Measurements from ENCODE around the gene DPAGT1. TPM values are rescaled to one million over a fixed set of nuclear protein-coding genes. Genes with fewer than 3 reads are reported as not detected.

Gene DPAGT1
- polyA plus RNA-seq, 3 donors = 37.0 to 54.2 (median 39.7) TPM

- peaks cover 0 to 3% (median 1%) of the 10 kb centered on the region in 3 donors for H3K27me3 Mint-ChIP-seq (ENCODE audit: low read depth in 3 of 3)
- peaks cover 10 to 15% of the 10 kb centered on the region in 2 donors for H3K36me3 Mint-ChIP-seq
- H2AFZ ChIP-seq (ENCODE audit: insufficient read depth, low read depth, low read length, poor library complexity, severe bottlenecking) = no peak overlapping the region
- H3K9me3 ChIP-seq (replicated peaks in 1 of 2; ENCODE audit: control insufficient read depth in 1 of 2, insufficient read depth in 1 of 2, low read length in 2 of 2) = no peaks in the 10 kb centered on the region
- H3K4me1 Mint-ChIP-seq = peaks cover 61% of the 10 kb centered on the region
- no peak overlapping the region for H3K4me3 ChIP-seq (replicated peaks in 1 of 3; ENCODE audit: low read depth in 2 of 3, low read length in 3 of 3)
- peaks cover 50% of the 10 kb centered on the region for H3K79me2 ChIP-seq (ENCODE audit: insufficient read depth, low read length)
- no peaks in the 10 kb centered on the region for H3K27me3 ChIP-seq (ENCODE audit: control insufficient read depth in 2 of 2, insufficient read depth in 2 of 2, low read length in 2 of 2)
- TF ChIP-seq CTCF (IDR thresholded peaks at IDR 0.05) = no peak
- H3K27ac ChIP-seq (ENCODE audit: low read depth in 1 of 2, low read length in 2 of 2) = no peak overlapping the region
- H3K36me3 ChIP-seq (replicated peaks in 1 of 2; ENCODE audit: control insufficient read depth in 1 of 2, insufficient read depth in 2 of 2, low read length in 2 of 2) = peaks cover 0 to 6% of the 10 kb centered on the region in 2 donors
- H3K4me1 ChIP-seq (ENCODE audit: control insufficient read depth in 1 of 2, insufficient read depth in 2 of 2, low read length in 2 of 2) = peaks cover 47 to 62% of the 10 kb centered on the region in 2 donors
- intact Hi-C loops (cut with micrococcal nuclease) = loop anchor here in 1 of 2 donors (5.0 kb wide), 1 partner anchor 34 kb away; the partner anchor contains the start of gene HINFP
- DNase-seq = no peak
- H3K4me2 ChIP-seq (replicated peaks; ENCODE audit: extremely low read depth, low read length, poor library complexity, severe bottlenecking) = no peak overlapping the region
- H3K4me3 Mint-ChIP-seq = no peak overlapping the region
- no peaks in the 10 kb centered on the region for H4K20me1 ChIP-seq (ENCODE audit: insufficient read depth, low read length)
- no peak overlapping the region for H3K27ac Mint-ChIP-seq
- 91% methylated on average over 9 of the region's 9 CpGs for WGBS (ENCODE audit: insufficient coverage)
- H3K9ac ChIP-seq (ENCODE audit: insufficient read depth, low read length, poor library complexity, severe bottlenecking) = no peak overlapping the region
- no peaks in the 10 kb centered on the region for H3K9me3 Mint-ChIP-seq
These were observed 13.2 kb downstream of the DPAGT1 start for GRCh38 chr11:119088406-119088805.

GRCh38 chr11:119087747-119088241, 13.9 kb downstream of the DPAGT1 start:
- Histone ChIP-seq H3K36me3 (replicated peaks in 1 of 2; ENCODE audit: control insufficient read depth in 1 of 2, insufficient read depth in 2 of 2, low read length in 2 of 2) (peaks cover 0 to 6% of the 10 kb centered on the region in 2 donors), H3K4me1 (ENCODE audit: control insufficient read depth in 1 of 2, insufficient read depth in 2 of 2, low read length in 2 of 2) (peaks cover 41 to 56% of the 10 kb centered on the region in 2 donors), H3K79me2 (ENCODE audit: insufficient read depth, low read length) (peaks cover 43% of the 10 kb centered on the region), H3K9me3 (replicated peaks in 1 of 2; ENCODE audit: control insufficient read depth in 1 of 2, insufficient read depth in 1 of 2, low read length in 2 of 2) (no peaks in the 10 kb centered on the region), H3K27ac (ENCODE audit: low read depth in 1 of 2, low read length in 2 of 2) (no peak overlapping the region), H2AFZ (ENCODE audit: insufficient read depth, low read depth, low read length, poor library complexity, severe bottlenecking) (no peak overlapping the region), H3K4me3 (replicated peaks in 1 of 3; ENCODE audit: low read depth in 2 of 3, low read length in 3 of 3) (no peak overlapping the region), H3K27me3 (ENCODE audit: control insufficient read depth in 2 of 2, insufficient read depth in 2 of 2, low read length in 2 of 2) (no peaks in the 10 kb centered on the region), H3K9ac (ENCODE audit: insufficient read depth, low read length, poor library complexity, severe bottlenecking) (no peak overlapping the region), H3K4me2 (replicated peaks; ENCODE audit: extremely low read depth, low read length, poor library complexity, severe bottlenecking) (no peak overlapping the region), H4K20me1 (ENCODE audit: insufficient read depth, low read length) (no peaks in the 10 kb centered on the region)
- Mint-ChIP-seq H3K9me3 (no peaks in the 10 kb centered on the region), H3K27me3 (ENCODE audit: low read depth in 3 of 3) (peaks cover 0 to 3% (median 1%) of the 10 kb centered on the region in 3 donors), H3K4me3 (no peak overlapping the region), H3K27ac (peak overlapping the region in 1 of 7 donors; percentile 25), H3K4me1 (peaks cover 55% of the 10 kb centered on the region), H3K36me3 (peaks cover 10 to 17% of the 10 kb centered on the region in 2 donors)
- no peak for TF ChIP-seq CTCF (IDR thresholded peaks at IDR 0.05)
- no CpG with 5 or more reads among the region's 2 CpGs for WGBS (ENCODE audit: insufficient coverage)
- intact Hi-C loops (cut with micrococcal nuclease) = loop anchor here in 1 of 2 donors (5.0 kb wide), 1 partner anchor 35 kb away; the partner anchor contains the start of gene HINFP
- DNase-seq = no peak

Measured in CD14-positive monocyte (primary cell).